CD4-positive, alpha-beta T cell treated with Interleukin-2 at 100 ng/mL for 4 hours (primary cell): ENCODE measurements around the gene JDP2.

Experiments
- DNase-seq: peaks from one replicate; pipeline ENCODE4 v3.0.0-alpha.2; 2020; ENCODE audit warnings: low spot score

The JDP2 gene

DNA sequence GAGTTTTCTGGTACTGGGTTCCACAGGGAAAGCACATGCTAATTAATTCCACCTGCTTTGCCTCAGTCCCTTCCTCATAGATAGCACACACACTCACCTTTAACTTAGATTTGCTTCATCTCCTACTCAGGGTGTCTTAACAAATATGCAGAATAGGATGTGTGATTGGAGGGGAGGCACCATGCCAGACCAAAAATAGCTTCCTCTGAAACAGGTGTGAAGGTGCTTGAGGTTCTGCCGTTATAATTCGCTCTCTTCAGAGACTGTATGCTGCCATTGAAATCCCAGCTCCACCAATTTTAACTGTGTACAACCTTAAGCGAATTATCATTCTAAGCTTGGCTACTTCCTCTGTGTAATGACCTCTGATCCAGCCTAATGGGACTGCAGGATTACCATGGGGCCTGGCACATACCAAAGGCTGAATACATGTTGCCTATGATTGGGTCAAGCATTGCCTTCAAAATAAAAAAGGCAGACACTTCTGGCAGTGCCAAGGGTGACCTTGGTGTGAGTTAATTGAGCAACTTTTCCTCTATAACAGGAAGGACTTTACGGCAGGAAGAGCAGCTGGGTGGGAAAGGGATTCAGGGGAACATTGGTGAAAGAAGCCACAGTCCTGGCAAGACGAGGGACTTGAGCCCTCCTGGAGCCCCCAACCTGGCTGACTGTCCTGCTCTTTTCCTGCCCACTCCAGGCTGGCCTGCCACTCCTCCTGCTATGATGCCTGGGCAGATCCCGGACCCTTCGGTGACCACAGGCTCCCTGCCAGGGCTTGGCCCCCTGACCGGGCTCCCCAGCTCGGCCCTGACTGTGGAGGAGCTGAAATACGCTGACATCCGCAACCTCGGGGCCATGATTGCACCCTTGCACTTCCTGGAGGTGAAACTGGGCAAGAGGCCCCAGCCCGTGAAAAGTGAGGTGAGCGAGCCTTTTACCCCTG is 9.7 kb downstream of the JDP2 start:
- no peak for DNase-seq

DNA sequence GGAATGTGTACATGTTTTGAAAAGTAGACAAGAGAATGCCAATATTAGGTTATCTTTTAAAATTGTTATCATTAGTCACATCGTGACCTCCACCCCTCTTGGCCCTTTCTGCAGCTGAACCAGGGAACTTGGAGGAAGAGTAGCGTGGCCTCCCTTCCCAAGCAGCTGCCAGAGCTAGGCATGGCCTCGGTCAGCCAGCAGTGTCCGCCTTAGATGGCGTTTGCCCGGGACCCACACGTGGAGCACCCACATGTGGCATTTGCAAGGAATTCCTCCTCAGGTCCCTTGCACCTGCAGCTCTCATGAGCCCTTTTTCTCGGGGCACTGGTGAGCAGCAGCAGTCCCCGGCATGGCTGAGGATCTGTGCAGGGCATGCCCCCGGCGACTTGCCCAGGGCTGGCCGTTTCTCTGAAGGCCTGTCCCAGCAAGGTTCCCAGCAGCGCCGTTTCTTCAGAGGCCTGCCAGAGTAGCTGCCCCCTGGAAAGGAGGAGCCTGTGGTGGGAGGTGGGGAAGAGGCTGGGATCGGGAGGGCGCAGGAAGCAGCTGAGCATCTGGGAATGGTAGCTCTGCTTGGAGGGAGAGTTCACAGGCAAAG is 10.8 kb downstream of the JDP2 start:
- DNase-seq, result no peak

DNA sequence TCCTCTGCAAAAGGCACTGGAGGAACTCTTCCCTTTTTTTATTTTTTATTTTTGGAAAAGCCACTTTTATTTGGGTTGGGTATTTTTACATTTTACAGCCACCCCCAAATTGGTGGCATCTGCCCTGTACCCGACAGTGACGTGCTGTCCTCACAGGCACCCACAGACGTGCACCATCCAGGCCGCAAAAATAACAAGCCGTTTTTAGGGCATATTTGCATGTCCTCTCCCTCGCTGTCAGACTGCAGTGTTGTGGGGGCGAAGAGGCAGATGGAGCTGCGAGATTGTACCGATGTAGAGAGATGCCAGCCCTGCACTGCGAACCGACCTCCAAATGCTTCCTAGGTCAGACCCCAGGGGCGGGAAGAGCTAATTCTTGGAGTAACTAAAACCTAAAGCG is 12.2 kb downstream of the JDP2 start:
- DNase-seq, result no peak

GRCh38 chr14:75440733-75441477 is 13.1 kb downstream of the JDP2 start:
- no peak for DNase-seq

GRCh38 chr14:75441728-75442127 is 13.9 kb downstream of the JDP2 start:
- DNase-seq, result no peak

- DNase-seq, result no peak
These were observed 14.3 kb downstream of the JDP2 start for GRCh38 chr14:75442166-75442565.

DNA sequence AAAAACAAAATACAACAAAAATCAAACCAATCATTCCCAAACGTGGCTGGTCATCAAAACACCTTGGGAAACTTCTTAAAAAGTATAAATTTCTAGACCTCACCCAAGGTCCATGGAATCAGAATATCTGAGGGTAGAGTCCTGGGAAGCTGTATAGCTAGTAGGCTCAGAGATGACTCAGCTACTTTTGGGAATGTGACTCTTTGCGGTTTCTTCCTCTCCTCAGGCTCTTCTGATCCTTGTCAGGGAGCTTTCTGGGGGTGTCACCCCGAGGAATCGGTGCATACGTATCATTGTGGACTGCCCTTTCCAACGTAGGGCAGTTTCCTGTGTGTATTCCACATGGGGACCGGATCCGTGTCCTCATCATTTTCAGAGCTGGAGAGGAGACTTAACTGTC is 14.8 kb downstream of the JDP2 start:
- no peak for DNase-seq

GRCh38 chr14:75443203-75443969 is 15.6 kb downstream of the JDP2 start:
- no peak for DNase-seq

DNA sequence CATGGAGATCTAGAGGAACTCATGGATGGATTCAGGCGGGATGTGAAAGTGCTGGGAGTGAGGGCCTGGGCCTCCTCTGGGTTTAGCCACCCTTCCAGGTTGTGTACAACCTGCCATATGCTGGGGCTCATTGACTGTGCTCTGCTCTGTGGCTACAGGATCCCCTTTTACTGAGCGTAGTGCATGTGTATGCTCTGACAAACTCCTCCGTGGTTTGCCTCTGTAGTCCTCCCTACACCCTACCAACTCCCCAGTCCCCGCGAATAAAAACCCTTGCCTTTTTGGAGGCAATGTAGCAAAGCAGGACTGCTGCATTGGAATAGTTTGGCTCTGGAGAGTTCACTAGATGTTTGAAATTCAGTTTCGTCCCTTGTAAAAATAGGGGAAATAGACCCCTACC is 17.4 kb downstream of the JDP2 start:
- no peak for DNase-seq

DNA sequence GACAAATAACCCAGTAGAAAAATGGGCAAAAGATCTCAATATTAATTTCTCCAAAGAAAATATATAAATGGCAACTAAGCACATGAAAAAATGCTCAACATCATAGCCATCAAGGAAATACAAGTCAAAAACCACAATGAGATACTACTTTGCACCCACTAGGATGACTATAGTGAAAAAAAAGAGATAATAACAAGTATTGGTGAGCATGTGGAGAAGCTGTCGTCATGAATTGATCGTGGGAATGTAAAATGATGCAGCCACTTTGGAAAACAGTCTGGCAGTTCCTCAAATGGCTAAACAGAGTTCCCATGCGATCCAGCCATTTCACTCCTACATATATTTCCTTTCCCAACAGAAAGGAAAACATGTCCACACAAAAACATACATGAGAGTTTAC is 18.1 kb downstream of the JDP2 start:
- DNase-seq, result no peak

- DNase-seq, result no peak
These were observed 18.6 kb downstream of the JDP2 start for GRCh38 chr14:75446447-75446846.

GRCh38 chr14:75448209-75448608 is 20.4 kb downstream of the JDP2 start:
- no peak for DNase-seq

DNA sequence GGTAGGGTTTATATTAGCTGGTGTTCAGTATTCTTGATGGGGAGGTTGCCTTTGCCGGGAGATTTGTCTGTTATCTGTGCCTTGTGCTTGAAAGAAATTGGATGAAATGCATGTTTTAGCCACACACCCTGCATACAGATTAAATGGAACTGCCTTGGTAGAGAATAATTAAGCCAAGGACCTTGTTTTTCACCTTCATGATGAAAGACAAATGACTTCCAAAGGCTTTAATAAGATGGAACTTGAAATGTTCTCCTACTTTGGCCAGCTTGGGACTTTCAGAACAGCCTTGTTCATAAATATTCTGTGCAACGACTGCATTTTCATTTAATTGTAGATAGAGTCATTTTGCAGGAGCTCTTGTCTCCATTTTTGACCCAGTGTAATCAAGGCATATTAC is 21.2 kb downstream of the JDP2 start:
- DNase-seq, result no peak

GRCh38 chr14:75449696-75450095 is 21.9 kb downstream of the JDP2 start:
- no peak for DNase-seq

DNA sequence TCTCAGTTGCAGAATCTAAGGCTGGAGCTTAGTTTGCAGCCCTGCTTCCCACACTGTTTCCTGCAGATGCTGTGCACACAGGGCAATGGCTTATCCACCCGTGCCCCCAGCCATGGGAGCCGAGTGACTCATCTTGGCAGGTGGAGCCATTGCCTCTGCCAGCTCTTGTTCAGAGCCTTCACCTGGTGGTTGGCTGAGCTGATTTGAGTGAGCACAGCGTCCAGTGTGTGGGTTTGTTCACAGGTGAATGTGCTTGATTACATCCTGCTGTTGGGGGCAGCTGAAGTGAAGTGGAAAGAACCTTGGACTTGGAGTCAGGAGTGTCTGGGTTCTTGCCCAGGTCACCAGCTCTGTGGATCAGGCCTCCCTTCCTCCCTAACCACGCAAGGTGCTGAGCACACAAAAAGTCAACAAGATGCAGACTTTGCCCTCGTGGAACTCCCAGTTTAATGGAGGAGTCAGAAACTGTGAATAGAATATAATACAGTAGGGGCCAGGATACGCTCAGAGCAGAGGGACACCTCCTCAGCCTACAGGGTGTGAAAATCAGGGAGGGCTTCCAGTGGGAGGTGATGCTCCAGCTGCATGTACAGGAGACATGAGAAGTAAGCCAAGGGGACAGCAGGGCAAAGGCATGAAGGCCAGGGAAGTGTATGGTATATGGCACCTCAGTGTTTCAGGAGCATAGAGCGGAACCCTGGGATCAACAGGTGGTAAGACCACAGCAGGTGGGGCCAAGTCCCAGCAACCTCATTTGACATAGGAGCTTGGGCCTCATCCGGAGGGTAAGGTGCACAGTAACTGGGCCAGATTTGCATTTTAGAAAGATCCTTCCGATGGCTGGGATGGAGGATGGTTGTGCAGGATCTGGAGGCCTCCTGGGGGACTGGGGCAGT is 22.8 kb downstream of the JDP2 start:
- no peak for DNase-seq

GRCh38 chr14:75452324-75452723 is 24.5 kb downstream of the JDP2 start:
- DNase-seq, result no peak

- no peak for DNase-seq
These were observed 25.3 kb downstream of the JDP2 start for GRCh38 chr14:75452900-75453816.

- DNase-seq, result no peak
These were observed 26.1 kb downstream of the JDP2 start for GRCh38 chr14:75453817-75454434.

DNA sequence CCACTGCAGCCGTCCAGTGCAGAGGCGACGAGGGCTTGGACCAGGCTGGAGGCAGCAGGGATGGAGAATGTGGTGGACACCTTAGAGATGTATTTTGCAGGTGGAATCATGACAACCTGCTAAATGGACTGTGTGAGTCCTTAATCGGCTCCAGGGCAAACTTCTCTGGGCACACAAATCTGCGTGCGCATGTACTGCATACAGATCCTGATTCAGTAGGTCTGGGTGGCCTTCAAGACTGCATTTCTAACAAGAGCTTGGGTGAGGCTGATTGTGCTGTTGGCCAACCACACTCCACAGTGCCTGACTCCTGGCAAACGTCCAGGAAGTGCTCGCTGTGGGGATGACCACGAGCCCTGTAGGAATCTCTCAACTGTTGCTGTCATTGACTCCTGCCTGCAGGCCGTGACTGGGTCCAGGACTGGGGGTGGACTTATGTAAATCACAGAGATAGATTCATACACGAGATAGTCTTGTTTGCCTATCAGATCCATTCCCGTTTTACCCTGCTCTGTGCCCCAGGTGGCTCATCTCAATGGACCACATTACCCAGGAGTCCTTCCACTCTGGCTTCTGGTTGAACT is 27.2 kb downstream of the JDP2 start:
- DNase-seq, result no peak
